ENCODE measurements around the gene BRICD5. TPM values are rescaled to one million over a fixed set of nuclear protein-coding genes. Genes with fewer than 3 reads are reported as not detected.

The BRICD5 gene
- total RNA-seq, 1 donor, result 2.4 TPM

- TF ChIP-seq CTCF (IDR thresholded peaks at IDR 0.05; ENCODE audit: insufficient read depth, low read length), result no peak
- H3K4me3 ChIP-seq (ENCODE audit: low read depth, low read length), result no peak overlapping the region
- no peak for DNase-seq (ENCODE audit: low read depth)
Measured at GRCh38 chr16:2186064-2186463, 24.6 kb downstream of the BRICD5 start.

DNA sequence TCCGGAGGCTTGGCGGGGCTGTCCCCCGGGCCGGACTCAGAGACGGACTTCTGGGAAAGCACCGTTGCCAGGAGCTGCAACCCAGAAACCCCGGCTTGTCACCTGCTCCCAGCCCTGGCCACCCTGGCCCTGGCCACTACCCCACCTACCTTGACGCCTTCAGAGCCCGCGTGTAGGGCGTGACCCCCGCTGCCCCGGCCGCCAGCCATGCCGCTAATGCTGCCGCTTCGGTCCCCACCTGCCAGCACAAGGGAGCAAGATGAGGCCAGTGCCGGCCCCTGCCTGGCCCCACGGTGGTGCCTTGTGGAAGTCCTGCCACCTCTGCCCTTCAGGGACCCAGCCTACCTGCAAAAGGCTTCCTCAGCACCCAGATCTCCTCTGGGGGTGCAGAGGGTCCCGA, 25.7 kb downstream of the BRICD5 start:
- TF ChIP-seq CTCF (IDR thresholded peaks at IDR 0.05; ENCODE audit: insufficient read depth, low read length), result no peak
- H3K4me3 ChIP-seq (ENCODE audit: low read depth, low read length), result no peak overlapping the region
- DNase-seq (ENCODE audit: low read depth), result no peak

DNA sequence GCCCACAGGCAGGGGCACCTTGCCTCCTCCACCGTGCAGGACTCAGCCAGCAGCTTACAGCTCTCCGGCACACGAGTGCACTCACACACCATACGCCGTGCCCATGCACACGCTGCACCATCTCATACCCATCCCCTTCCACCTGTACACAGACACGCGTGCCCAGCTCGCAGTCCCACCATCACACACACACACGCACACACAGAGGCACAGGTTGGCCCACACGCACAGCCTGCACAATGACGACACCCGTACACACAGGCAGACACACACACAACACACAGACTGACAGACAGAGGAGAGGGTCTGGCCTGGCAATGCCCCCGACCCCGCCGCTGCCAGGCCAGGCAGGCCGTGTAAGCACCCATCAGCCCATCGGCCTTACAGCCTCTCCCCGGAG, 26.3 kb downstream of the BRICD5 start:
- DNase-seq (ENCODE audit: low read depth), result no peak
- H3K4me3 ChIP-seq (ENCODE audit: low read depth, low read length), result no peak overlapping the region
- TF ChIP-seq CTCF (IDR thresholded peaks at IDR 0.05; ENCODE audit: insufficient read depth, low read length), result no peak

GRCh38 chr16:2183671-2184070, 27.0 kb downstream of the BRICD5 start:
- H3K4me3 ChIP-seq (ENCODE audit: low read depth, low read length), result no peak overlapping the region
- DNase-seq (ENCODE audit: low read depth), result no peak
- TF ChIP-seq CTCF (IDR thresholded peaks at IDR 0.05; ENCODE audit: insufficient read depth, low read length), result no peak

DNA sequence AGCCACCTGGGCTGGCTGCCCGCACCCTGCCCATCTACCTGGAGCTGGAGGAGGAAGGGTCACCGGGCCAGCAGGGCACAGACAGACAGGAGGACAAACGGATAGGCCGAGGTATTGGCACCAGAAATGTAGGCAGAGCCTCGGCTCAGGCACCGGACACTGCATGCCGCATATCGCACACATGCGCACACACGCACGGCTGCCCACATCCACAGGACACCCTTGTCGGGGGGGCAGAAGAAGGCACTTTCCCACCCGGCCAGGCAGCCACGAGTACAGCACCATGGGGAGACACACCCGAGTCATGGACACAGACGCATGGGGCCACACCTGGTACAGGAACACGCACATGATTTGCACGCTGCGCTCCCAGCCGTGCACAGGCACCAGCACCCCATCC, 28.7 kb downstream of the BRICD5 start:
- no peak for TF ChIP-seq CTCF (IDR thresholded peaks at IDR 0.05; ENCODE audit: insufficient read depth, low read length)
- no peak overlapping the region for H3K4me3 ChIP-seq (ENCODE audit: low read depth, low read length)
- DNase-seq (ENCODE audit: low read depth), result no peak

DNA sequence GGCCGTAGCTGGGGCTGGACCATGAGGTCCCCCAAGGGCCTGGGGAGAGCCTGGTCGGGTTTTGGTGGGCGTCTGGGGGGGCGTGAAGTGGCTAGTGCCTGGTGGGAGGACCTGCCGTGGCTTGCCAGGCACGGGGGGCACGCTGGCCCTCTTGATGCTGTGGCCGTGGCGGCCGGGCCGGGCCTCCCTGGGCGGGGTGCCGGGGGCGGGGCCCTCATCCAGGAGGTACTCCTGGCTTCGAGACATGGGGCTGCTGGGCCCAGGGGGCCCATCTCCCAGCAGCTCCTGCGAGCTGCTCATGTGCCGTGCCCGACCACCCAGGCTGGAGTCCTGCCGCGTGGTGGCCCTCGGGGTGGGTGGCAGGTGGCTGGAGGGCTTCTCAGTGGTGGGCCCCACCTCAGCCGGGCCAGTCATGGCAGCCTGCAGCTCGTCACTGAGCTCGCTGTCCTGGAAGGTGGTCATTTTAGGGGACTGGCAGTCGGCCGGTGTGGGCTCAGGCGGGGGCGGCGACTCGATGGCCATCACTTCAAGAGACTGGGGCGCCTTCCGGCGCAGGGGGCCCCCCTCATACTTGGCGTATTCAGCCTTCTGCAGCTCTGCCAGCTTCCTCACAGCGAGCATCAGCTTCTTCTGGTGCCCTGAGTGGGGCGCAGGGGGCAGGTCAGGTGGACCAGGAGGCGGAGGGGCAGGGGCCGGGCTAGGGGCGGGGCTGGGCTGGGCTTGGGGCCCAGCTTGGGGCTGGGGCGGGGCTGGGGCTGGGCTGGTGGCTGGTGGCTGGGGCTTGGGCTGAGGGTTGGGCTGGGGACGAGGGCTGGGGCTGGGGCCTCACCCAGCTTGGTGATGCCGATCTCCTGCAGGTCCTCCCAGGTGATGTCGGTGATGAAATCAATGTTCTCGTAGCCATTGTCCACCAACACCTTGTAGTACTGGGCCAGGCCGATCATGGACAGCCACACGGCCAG, 29.4 kb downstream of the BRICD5 start:
- no peak for DNase-seq (ENCODE audit: low read depth)
- H3K4me3 ChIP-seq (ENCODE audit: low read depth, low read length), result no peak overlapping the region
- TF ChIP-seq CTCF (IDR thresholded peaks at IDR 0.05; ENCODE audit: insufficient read depth, low read length), result no peak
